PC-9 (cell line): ENCODE data around the gene TMOD1. TPM values are rescaled to one million over a fixed set of nuclear protein-coding genes. Genes with fewer than 3 reads are reported as not detected.

ENCODE experiments used
- BruUV-seq: library from RNA; stranded (reverse); fragments of 400-500 nt; replicated peaks from 2 replicates; lab custom pipeline; 2021; lab: Mats Ljungman, UMichigan
- CTCF ChIA-PET: fragments of 300-600 bp; sonication (Branson Sonifier 250); formaldehyde crosslinking; loops from one replicate; lab custom pipeline; 2022; ENCODE audit warnings: antibody characterized with exemption; lab: Charles Lee
- POLR2A ChIA-PET: fragments of 300-600 bp; sonication (Branson Sonifier 250); formaldehyde crosslinking; loops from one replicate; lab custom pipeline; 2022; ENCODE audit warnings: antibody characterized with exemption; ENCODE audit not compliant: unreplicated experiment; lab: Charles Lee
- DNase-seq, 2 experiments: peaks; one replicate each; pipeline versions ENCODE4 v3.0.0 to v3.0.0-alpha.2; 2015 to 2022; ENCODE audit warnings: mixed read lengths in 1 of 2
- H2AFZ ChIP-seq: fragments of 200-600 bp; sonication (generic); 2 replicates; pipeline ENCODE4 v1.8.1; 2017; ENCODE audit warnings: antibody characterized with exemption
- H3F3A ChIP-seq: fragments of 200-600 bp; sonication (generic); 2 replicates; pipeline ENCODE4 v1.8.1; 2017; ENCODE audit warnings: antibody characterized with exemption, mild to moderate bottlenecking, low read depth; ENCODE audit not compliant: insufficient read depth
- H3K27ac ChIP-seq: fragments of 200-600 bp; sonication (generic); 2 replicates; pipeline ENCODE4 v1.6.1; 2016; ENCODE audit warnings: mixed run types
- H3K27me3 ChIP-seq: fragments of 200-600 bp; sonication (generic); 2 replicates; pipeline ENCODE4 v1.6.1; 2016; ENCODE audit warnings: low read depth, mixed run types; ENCODE audit not compliant: insufficient read depth
- H3K36me3 ChIP-seq: fragments of 200-600 bp; sonication (generic); 2 replicates; pipeline ENCODE4 v1.6.1; 2016; ENCODE audit warnings: low read depth, mixed run types
- H3K4me1 ChIP-seq: fragments of 200-600 bp; sonication (generic); replicated peaks from 2 replicates; pipeline ENCODE4 v1.6.1; 2016; ENCODE audit warnings: mixed run types; ENCODE audit not compliant: insufficient read depth
- H3K4me2 ChIP-seq: fragments of 200-600 bp; sonication (generic); 2 replicates; pipeline ENCODE4 v1.6.1; 2017; ENCODE audit warnings: mixed run types
- H3K4me3 ChIP-seq: fragments of 200-600 bp; sonication (generic); 2 replicates; pipeline ENCODE4 v1.6.1; 2016; ENCODE audit warnings: mixed run types
- H3K79me2 ChIP-seq: fragments of 200-600 bp; sonication (generic); 2 replicates; pipeline ENCODE4 v1.6.1; 2017; ENCODE audit warnings: low read depth, mixed run types
- H3K9me2 ChIP-seq: fragments of 200-600 bp; sonication (generic); 2 replicates; pipeline ENCODE4 v1.8.1; 2017; ENCODE audit warnings: mild to moderate bottlenecking; ENCODE audit not compliant: insufficient read depth
- H3K9me3 ChIP-seq: fragments of 200-600 bp; sonication (generic); 2 replicates; pipeline ENCODE4 v1.8.1; 2016; ENCODE audit warnings: low read depth; ENCODE audit not compliant: insufficient read depth
- H4K20me1 ChIP-seq: fragments of 200-600 bp; sonication (generic); 2 replicates; pipeline ENCODE4 v1.8.1; 2017; ENCODE audit not compliant: insufficient read depth
- EZH2 ChIP-seq: fragments of 200-600 bp; sonication (generic); IDR thresholded peaks from 2 replicates; pipeline ENCODE4 v1.8.0; 2017; ENCODE audit warnings: antibody characterized with exemption, low read depth
- intact Hi-C: fragments of 100-400 bp; cut with micrococcal nuclease; formaldehyde crosslinking; loops from one replicate; pipeline ENCODE4 v1.10.0; 2022; ENCODE audit not compliant: unreplicated experiment
- total RNA-seq: library from RNA; stranded (reverse); gene quantifications from 2 replicates; pipeline ENCODE4 v1.2.3, GENCODE V29; 2021
- TF ChIP-seq, protein P1 (sequence below): fragments of 200-600 bp; sonication (generic); conservative IDR thresholded peaks from 2 replicates; pipeline ENCODE4 v1.6.1; 2017; ENCODE audit warnings: mixed run types, antibody characterized with exemption, mild to moderate bottlenecking, moderate library complexity

The TMOD1 gene
- total RNA-seq, 1 experiment from 2014 or later = 6.8 TPM

DNA sequence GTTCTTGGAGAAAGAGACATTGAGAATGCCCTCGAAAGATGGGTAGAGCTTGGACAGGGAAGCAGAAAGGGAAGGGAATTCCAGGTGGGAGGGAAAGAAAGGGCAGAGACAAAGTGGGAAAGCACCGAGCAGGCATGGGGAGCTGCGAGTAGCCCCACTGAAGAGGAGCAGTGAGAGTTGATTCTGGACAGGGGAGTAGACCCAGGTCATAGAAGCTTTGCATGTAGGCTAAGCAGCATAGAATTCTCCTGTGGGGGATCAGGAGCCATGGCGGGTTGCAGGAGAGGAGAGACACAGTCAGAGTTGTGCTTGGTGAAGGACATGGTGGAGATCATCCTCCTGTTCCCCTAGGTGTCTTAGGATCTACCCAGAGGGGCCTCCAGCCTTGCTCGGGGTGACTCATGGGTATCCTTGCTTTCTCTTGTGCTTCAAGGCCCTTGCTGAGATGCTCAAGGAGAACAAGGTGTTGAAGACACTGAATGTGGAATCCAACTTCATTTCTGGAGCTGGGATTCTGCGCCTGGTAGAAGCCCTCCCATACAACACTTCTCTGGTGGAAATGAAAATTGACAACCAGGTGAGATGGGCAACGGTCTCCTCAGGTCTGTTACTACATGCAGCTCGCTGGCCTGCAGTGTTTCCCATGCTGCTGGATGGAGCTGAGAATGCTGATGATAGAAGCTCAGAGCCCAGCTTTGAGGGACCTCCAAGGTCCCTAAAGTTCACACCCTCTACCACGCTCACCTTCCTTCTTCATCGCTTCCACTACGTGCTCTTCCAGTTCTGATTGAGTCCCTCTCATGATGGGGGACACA is 67.2 kb downstream of the TMOD1 start:
- H3K9me3 ChIP-seq = no peaks in the 10 kb centered on the region
- intact Hi-C loops = no loop called here
- no peaks in the 10 kb centered on the region for H3K79me2 ChIP-seq
- no peaks in the 10 kb centered on the region for H4K20me1 ChIP-seq
- no peaks in the 10 kb centered on the region for H3F3A ChIP-seq
- no TSS peak for BruUV-seq
- no peak overlapping the region for H3K27ac ChIP-seq
- H2AFZ ChIP-seq = no peak overlapping the region
- ChIA-PET POLR2A (interaction anchor here (0.7 kb wide), 1 partner anchor 723 kb away, joined by 3 read pairs; no protein-coding TSS in a partner anchor), CTCF (no interaction called here)
- DNase-seq = no peak
- no peaks in the 10 kb centered on the region for H3K4me1 ChIP-seq
- H3K9me2 ChIP-seq = no peaks in the 10 kb centered on the region
- H3K36me3 ChIP-seq = no peaks in the 10 kb centered on the region
- no peak overlapping the region for H3K4me3 ChIP-seq
- no peak for TF ChIP-seq EZH2
- TF ChIP-seq, protein P1, sequence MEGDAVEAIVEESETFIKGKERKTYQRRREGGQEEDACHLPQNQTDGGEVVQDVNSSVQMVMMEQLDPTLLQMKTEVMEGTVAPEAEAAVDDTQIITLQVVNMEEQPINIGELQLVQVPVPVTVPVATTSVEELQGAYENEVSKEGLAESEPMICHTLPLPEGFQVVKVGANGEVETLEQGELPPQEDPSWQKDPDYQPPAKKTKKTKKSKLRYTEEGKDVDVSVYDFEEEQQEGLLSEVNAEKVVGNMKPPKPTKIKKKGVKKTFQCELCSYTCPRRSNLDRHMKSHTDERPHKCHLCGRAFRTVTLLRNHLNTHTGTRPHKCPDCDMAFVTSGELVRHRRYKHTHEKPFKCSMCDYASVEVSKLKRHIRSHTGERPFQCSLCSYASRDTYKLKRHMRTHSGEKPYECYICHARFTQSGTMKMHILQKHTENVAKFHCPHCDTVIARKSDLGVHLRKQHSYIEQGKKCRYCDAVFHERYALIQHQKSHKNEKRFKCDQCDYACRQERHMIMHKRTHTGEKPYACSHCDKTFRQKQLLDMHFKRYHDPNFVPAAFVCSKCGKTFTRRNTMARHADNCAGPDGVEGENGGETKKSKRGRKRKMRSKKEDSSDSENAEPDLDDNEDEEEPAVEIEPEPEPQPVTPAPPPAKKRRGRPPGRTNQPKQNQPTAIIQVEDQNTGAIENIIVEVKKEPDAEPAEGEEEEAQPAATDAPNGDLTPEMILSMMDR = no peak
- no peak overlapping the region for H3K4me2 ChIP-seq
- H3K27me3 ChIP-seq = no peaks in the 10 kb centered on the region

DNA sequence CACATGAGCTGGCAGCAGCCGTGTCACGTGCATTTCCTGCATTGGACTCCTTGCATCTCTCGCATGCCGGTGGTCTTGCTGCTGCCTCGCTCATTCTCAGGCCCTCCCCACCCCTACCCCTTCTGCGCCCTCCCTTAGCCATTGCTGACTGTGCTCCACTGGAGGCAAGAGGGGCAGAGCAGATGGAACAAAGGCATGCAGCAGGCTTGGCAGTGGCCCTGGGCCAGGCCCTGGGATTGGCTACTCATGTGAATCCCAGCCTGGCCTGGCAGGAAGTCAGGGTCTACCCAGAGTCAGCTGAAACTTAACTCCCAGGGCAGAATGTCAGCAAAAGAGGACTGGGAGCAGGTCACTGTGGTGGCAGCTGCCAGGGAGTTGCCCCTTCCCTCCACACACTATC is 69.4 kb downstream of the TMOD1 start:
- ChIA-PET POLR2A (no interaction called here), CTCF (no interaction called here)
- Histone ChIP-seq H4K20me1 (no peaks in the 10 kb centered on the region), H3K4me2 (no peak overlapping the region), H3K36me3 (no peaks in the 10 kb centered on the region), H3K79me2 (no peaks in the 10 kb centered on the region), H3K27ac (no peak overlapping the region), H3K27me3 (no peaks in the 10 kb centered on the region), H3K9me2 (no peaks in the 10 kb centered on the region), H3K9me3 (no peaks in the 10 kb centered on the region), H3F3A (no peaks in the 10 kb centered on the region), H2AFZ (no peak overlapping the region), H3K4me3 (no peak overlapping the region), H3K4me1 (no peaks in the 10 kb centered on the region)
- TF ChIP-seq, protein P1 = no peak
- no peak for TF ChIP-seq EZH2
- intact Hi-C loops = no loop called here
- no peak for DNase-seq
- BruUV-seq = no TSS peak

DNA sequence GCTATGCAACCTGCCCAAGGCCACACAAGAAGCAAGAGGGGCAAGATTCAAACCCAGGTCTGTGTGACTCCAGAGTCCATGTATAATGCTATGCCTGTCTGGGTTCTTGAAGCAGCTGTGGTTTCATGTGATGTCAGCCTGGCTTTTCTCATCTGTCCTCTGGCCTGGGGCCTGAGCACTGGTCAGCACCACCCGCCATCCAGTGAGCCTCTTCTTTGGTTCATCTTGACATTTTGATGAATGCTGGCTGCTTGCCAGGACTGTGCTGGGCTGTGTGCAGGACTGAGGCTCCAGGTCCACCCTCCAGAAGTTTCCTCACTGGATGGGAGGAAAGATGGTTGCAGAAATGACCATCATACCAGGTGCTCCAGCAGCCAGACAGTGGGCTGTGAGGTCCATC is 70.2 kb downstream of the TMOD1 start:
- Histone ChIP-seq H3K9me2 (no peaks in the 10 kb centered on the region), H3K27me3 (no peaks in the 10 kb centered on the region), H3K4me1 (no peaks in the 10 kb centered on the region), H3K4me2 (no peak overlapping the region), H3K4me3 (no peak overlapping the region), H3F3A (no peaks in the 10 kb centered on the region), H2AFZ (no peak overlapping the region), H3K79me2 (no peaks in the 10 kb centered on the region), H4K20me1 (no peaks in the 10 kb centered on the region), H3K27ac (no peak overlapping the region), H3K9me3 (no peaks in the 10 kb centered on the region), H3K36me3 (no peaks in the 10 kb centered on the region)
- DNase-seq = no peak
- ChIA-PET POLR2A (no interaction called here), CTCF (no interaction called here)
- no peak for TF ChIP-seq EZH2
- TF ChIP-seq, protein P1 = no peak
- intact Hi-C loops = no loop called here
- BruUV-seq = no TSS peak
